ENCODE data around the gene AKR1A1.

Gene AKR1A1

GRCh38 chr1:45619149-45619921 lies 68.7 kb downstream of the AKR1A1 start:
- no peak for DNase-seq (ENCODE audit: low read depth)
